Measurements from ENCODE around the gene SVOP. TPM values are rescaled to one million over a fixed set of nuclear protein-coding genes. Genes with fewer than 3 reads are reported as not detected.

The SVOP gene
- total and polyA plus RNA-seq, 4 donors, result 0.10 TPM; not detected in 3

DNA sequence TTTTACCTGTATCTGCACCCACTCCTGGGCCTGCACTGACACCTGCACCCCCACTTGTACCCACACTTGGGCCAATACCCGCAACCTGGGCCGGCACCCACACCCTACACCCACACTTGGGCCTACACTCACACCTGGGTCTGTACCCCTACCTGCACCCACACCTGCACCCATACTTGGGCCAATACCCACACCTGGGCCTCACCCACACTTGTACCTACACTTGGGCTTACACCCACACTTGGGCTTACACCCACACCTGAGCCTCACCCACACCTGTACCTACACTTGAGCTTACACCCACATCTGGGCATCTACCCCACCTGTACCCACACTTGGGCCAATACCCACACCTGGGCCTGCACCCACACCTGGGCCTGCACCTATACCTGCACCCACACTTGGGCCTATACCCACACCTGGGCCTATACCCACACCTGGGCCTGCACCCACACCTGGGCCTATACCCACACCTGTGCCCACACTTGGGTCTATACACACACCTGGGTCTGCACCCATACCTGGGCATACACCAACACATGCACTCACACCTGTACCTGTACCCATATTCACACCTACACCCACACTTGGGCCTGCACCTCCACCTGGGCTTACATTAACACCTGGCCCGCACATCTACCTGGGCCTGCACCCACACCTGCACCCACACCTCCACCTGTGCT lies 101.8 kb downstream of the SVOP start:
- no peak for DNase-seq (ENCODE audit: low spot score)
- no peak for TF ChIP-seq JUND (IDR thresholded peaks at IDR 0.05)
- no peak for TF ChIP-seq SP1 (IDR thresholded peaks at IDR 0.05)
- no peak for TF ChIP-seq GABPA (IDR thresholded peaks at IDR 0.05 in 1 of 2, conservative IDR thresholded peaks at IDR 0.05 in 1 of 2)
- TF ChIP-seq, protein P1, sequence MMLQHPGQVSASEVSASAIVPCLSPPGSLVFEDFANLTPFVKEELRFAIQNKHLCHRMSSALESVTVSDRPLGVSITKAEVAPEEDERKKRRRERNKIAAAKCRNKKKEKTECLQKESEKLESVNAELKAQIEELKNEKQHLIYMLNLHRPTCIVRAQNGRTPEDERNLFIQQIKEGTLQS (IDR thresholded peaks at IDR 0.05), result no peak
- no peak for TF ChIP-seq HNF4G (IDR thresholded peaks at IDR 0.05)
- TF ChIP-seq, protein P2, sequence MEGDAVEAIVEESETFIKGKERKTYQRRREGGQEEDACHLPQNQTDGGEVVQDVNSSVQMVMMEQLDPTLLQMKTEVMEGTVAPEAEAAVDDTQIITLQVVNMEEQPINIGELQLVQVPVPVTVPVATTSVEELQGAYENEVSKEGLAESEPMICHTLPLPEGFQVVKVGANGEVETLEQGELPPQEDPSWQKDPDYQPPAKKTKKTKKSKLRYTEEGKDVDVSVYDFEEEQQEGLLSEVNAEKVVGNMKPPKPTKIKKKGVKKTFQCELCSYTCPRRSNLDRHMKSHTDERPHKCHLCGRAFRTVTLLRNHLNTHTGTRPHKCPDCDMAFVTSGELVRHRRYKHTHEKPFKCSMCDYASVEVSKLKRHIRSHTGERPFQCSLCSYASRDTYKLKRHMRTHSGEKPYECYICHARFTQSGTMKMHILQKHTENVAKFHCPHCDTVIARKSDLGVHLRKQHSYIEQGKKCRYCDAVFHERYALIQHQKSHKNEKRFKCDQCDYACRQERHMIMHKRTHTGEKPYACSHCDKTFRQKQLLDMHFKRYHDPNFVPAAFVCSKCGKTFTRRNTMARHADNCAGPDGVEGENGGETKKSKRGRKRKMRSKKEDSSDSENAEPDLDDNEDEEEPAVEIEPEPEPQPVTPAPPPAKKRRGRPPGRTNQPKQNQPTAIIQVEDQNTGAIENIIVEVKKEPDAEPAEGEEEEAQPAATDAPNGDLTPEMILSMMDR (IDR thresholded peaks at IDR 0.05; ENCODE audit: low read depth, low read length, missing input control), result no peak
- no peak for TF ChIP-seq FOXA2 (IDR thresholded peaks at IDR 0.05)
- TF ChIP-seq, protein P3, sequence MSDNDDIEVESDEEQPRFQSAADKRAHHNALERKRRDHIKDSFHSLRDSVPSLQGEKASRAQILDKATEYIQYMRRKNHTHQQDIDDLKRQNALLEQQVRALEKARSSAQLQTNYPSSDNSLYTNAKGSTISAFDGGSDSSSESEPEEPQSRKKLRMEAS (IDR thresholded peaks at IDR 0.05), result no peak
- no peak for TF ChIP-seq TAF1 (conservative IDR thresholded peaks at IDR 0.05)
- TF ChIP-seq, protein P4, sequence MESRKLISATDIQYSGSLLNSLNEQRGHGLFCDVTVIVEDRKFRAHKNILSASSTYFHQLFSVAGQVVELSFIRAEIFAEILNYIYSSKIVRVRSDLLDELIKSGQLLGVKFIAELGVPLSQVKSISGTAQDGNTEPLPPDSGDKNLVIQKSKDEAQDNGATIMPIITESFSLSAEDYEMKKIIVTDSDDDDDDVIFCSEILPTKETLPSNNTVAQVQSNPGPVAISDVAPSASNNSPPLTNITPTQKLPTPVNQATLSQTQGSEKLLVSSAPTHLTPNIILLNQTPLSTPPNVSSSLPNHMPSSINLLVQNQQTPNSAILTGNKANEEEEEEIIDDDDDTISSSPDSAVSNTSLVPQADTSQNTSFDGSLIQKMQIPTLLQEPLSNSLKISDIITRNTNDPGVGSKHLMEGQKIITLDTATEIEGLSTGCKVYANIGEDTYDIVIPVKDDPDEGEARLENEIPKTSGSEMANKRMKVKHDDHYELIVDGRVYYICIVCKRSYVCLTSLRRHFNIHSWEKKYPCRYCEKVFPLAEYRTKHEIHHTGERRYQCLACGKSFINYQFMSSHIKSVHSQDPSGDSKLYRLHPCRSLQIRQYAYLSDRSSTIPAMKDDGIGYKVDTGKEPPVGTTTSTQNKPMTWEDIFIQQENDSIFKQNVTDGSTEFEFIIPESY (IDR thresholded peaks at IDR 0.05), result no peak
- TF ChIP-seq EGR1 (IDR thresholded peaks at IDR 0.05; ENCODE audit: low read depth in 2 of 2), result no peak
- no peak for TF ChIP-seq FOXA1 (IDR thresholded peaks at IDR 0.05)
- no peak for TF ChIP-seq RAD21 (IDR thresholded peaks at IDR 0.05)
- TF ChIP-seq, protein P5, sequence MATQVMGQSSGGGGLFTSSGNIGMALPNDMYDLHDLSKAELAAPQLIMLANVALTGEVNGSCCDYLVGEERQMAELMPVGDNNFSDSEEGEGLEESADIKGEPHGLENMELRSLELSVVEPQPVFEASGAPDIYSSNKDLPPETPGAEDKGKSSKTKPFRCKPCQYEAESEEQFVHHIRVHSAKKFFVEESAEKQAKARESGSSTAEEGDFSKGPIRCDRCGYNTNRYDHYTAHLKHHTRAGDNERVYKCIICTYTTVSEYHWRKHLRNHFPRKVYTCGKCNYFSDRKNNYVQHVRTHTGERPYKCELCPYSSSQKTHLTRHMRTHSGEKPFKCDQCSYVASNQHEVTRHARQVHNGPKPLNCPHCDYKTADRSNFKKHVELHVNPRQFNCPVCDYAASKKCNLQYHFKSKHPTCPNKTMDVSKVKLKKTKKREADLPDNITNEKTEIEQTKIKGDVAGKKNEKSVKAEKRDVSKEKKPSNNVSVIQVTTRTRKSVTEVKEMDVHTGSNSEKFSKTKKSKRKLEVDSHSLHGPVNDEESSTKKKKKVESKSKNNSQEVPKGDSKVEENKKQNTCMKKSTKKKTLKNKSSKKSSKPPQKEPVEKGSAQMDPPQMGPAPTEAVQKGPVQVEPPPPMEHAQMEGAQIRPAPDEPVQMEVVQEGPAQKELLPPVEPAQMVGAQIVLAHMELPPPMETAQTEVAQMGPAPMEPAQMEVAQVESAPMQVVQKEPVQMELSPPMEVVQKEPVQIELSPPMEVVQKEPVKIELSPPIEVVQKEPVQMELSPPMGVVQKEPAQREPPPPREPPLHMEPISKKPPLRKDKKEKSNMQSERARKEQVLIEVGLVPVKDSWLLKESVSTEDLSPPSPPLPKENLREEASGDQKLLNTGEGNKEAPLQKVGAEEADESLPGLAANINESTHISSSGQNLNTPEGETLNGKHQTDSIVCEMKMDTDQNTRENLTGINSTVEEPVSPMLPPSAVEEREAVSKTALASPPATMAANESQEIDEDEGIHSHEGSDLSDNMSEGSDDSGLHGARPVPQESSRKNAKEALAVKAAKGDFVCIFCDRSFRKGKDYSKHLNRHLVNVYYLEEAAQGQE (IDR thresholded peaks at IDR 0.05), result no peak
- TF ChIP-seq RXRA (IDR thresholded peaks at IDR 0.05), result no peak

More for the DNA sequence above, 101.8 kb downstream of the SVOP start:
- Histone ChIP-seq H3K27ac (ENCODE audit: low read depth in 1 of 2, low read length in 2 of 2) (no peak overlapping the region), H3K27me3 (ENCODE audit: control insufficient read depth in 4 of 4, insufficient read depth in 4 of 4, low read length in 3 of 4) (no peaks in the 10 kb centered on the region), H3K4me1 (ENCODE audit: control insufficient read depth in 4 of 4, insufficient read depth in 4 of 4, low read length in 3 of 4) (peaks cover 0 to 7% (median 1%) of the 10 kb centered on the region in 4 donors), H3K4me3 (ENCODE audit: low read depth in 1 of 3, low read length in 3 of 3) (no peak overlapping the region), H3K36me3 (ENCODE audit: control insufficient read depth in 4 of 4, insufficient read depth in 3 of 4, low read depth in 1 of 4, low read length in 3 of 4) (no peaks in the 10 kb centered on the region), H3K9me3 (ENCODE audit: control insufficient read depth in 4 of 4, low read length in 3 of 4) (no peaks in the 10 kb centered on the region), H3K9ac (ENCODE audit: low read depth in 1 of 2, low read length in 2 of 2) (no peak overlapping the region)
- 78% methylated on average over 3 of the region's 3 CpGs for WGBS
